ENCODE measurements around the gene PIK3R2.
A peak's percentile ranks its signal among the peaks of the same experiment; 100 is the strongest.

DNA sequence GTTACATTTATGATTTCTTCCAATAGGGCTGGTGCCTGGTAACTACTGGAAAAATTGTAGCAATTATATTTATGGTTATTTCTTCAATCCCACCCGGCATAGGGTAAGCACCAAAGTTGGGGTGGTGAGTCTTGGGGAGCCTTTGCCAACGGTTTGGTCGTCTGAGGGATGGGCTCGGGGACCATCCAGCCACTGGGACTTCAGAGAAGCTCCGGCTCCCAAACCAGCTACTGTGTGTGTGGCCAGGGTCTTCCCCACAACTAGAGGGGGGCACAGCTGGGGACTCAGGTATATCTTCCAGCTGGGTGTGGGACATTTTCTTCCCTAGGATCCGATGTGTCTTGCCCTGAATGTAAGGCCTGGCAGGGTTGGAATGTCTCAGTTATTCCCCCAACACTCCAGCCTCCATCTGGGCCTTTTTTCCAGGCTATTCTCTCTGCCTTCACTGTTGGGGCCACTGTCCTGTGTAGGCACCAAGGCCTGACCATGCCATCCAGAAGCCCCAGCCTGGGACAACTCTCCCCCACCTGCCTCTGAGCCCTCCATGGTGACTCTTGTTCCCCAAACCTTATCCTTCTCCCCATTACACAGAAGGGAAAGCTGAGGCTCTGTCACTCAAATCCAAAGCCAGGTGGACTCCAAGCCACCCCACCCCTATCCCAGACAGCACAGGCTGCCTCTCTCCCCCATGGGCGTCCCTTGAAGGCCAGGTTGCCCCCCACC is 19.5 kb downstream of the PIK3R2 start:
- TF ChIP-seq, protein P1, sequence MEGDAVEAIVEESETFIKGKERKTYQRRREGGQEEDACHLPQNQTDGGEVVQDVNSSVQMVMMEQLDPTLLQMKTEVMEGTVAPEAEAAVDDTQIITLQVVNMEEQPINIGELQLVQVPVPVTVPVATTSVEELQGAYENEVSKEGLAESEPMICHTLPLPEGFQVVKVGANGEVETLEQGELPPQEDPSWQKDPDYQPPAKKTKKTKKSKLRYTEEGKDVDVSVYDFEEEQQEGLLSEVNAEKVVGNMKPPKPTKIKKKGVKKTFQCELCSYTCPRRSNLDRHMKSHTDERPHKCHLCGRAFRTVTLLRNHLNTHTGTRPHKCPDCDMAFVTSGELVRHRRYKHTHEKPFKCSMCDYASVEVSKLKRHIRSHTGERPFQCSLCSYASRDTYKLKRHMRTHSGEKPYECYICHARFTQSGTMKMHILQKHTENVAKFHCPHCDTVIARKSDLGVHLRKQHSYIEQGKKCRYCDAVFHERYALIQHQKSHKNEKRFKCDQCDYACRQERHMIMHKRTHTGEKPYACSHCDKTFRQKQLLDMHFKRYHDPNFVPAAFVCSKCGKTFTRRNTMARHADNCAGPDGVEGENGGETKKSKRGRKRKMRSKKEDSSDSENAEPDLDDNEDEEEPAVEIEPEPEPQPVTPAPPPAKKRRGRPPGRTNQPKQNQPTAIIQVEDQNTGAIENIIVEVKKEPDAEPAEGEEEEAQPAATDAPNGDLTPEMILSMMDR (IDR thresholded peaks at IDR 0.05): no peak
- TF ChIP-seq TCF7L2 (IDR thresholded peaks at IDR 0.05; ENCODE audit: low read depth, low read length): no peak
- 0 out of 2 replicates have a peak, but pooled peaks have one; percentile 24 for TF ChIP-seq POLR2AphosphoS5 (IDR thresholded peaks at IDR 0.05; ENCODE audit: low read depth, low read length)

Data from Panc1 (cell line).